ENCODE measurements around the gene GRIA4.

Gene GRIA4

GRCh38 chr11:105857728-105858127 is 247.9 kb downstream of the GRIA4 start:
- ChIA-PET CTCF (no interaction called here), POLR2A (no interaction called here)
- TF ChIP-seq, protein P1, sequence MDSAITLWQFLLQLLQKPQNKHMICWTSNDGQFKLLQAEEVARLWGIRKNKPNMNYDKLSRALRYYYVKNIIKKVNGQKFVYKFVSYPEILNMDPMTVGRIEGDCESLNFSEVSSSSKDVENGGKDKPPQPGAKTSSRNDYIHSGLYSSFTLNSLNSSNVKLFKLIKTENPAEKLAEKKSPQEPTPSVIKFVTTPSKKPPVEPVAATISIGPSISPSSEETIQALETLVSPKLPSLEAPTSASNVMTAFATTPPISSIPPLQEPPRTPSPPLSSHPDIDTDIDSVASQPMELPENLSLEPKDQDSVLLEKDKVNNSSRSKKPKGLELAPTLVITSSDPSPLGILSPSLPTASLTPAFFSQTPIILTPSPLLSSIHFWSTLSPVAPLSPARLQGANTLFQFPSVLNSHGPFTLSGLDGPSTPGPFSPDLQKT (IDR thresholded peaks at IDR 0.05; ENCODE audit: borderline replicate concordance, low read depth, low read length), result no peak
- no peak for TF ChIP-seq ZNF544 (tag by site-specific recombination; IDR thresholded peaks at IDR 0.05)
- TF ChIP-seq ZNF26 (tag by site-specific recombination; IDR thresholded peaks at IDR 0.05), result no peak
- no peak for TF ChIP-seq MYNN (tag by site-specific recombination; IDR thresholded peaks at IDR 0.05; ENCODE audit: borderline replicate concordance)
- TF ChIP-seq ZBTB10 (tag by site-specific recombination; IDR thresholded peaks at IDR 0.05), result no peak
- no peak for TF ChIP-seq ZBTB1 (tag by site-specific recombination; IDR thresholded peaks at IDR 0.05)
- no peak for TF ChIP-seq HOXD13 (CRISPR knock-in tag; IDR thresholded peaks at IDR 0.05; ENCODE audit: borderline replicate concordance)
- no peak for TF ChIP-seq GLI4 (tag by site-specific recombination; IDR thresholded peaks at IDR 0.05)
- no peak for TF ChIP-seq FEZF1 (tag by site-specific recombination; IDR thresholded peaks at IDR 0.05)
- TF ChIP-seq KLF16 (tag by site-specific recombination; IDR thresholded peaks at IDR 0.05), result no peak
- TF ChIP-seq ZNF274 (IDR thresholded peaks at IDR 0.05; ENCODE audit: low read length), result no peak
- TF ChIP-seq ZNF274 (tag by site-specific recombination; IDR thresholded peaks at IDR 0.05; ENCODE audit: borderline replicate concordance), result no peak
- no peak overlapping the region for H3K27ac ChIP-seq (ENCODE audit: extremely low read depth, low read depth, low read length)
- H3K9me3 ChIP-seq (ENCODE audit: control insufficient read depth, insufficient read depth, low read depth, low read length), result no peaks in the 10 kb centered on the region
- no peaks in the 10 kb centered on the region for H3K36me3 ChIP-seq (ENCODE audit: control insufficient read depth in 2 of 2, insufficient read depth in 1 of 2, low read length in 2 of 2)
- no peak overlapping the region for H3K4me3 ChIP-seq (ENCODE audit: low read depth, low read length)
- no peaks in the 10 kb centered on the region for H3K4me1 ChIP-seq (ENCODE audit: control insufficient read depth, insufficient read depth, low read length)

- H3K36me3 ChIP-seq (ENCODE audit: control insufficient read depth in 2 of 2, insufficient read depth in 1 of 2, low read length in 2 of 2), result no peaks in the 10 kb centered on the region
- CTCF ChIA-PET, result interaction anchor here (0.6 to 0.7 kb wide), 2 partner anchors 133 to 784 kb away, joined by 3 to 4 read pairs; no protein-coding TSS in a partner anchor
- H3K4me3 ChIP-seq (ENCODE audit: low read depth, low read length), result no peak overlapping the region
- no peaks in the 10 kb centered on the region for H3K4me1 ChIP-seq (ENCODE audit: control insufficient read depth, insufficient read depth, low read length)
- POLR2A ChIA-PET, result no interaction called here
- no peaks in the 10 kb centered on the region for H3K9me3 ChIP-seq (ENCODE audit: control insufficient read depth, insufficient read depth, low read depth, low read length)
- no peak overlapping the region for H3K27ac ChIP-seq (ENCODE audit: extremely low read depth, low read depth, low read length)
- TF ChIP-seq ZNF530 (tag by site-specific recombination; IDR thresholded peaks at IDR 0.05; ENCODE audit: low read depth) (no peak), ZNF555 (tag by site-specific recombination; conservative IDR thresholded peaks at IDR 0.05) (no peak), ZNF426 (tag by site-specific recombination; IDR thresholded peaks at IDR 0.05) (no peak), REST (tag by site-specific recombination; IDR thresholded peaks at IDR 0.05) (no peak), ZSCAN4 (tag by site-specific recombination; IDR thresholded peaks at IDR 0.05) (no peak), MEIS1 (CRISPR knock-in tag; IDR thresholded peaks at IDR 0.05; ENCODE audit: borderline replicate concordance) (no peak), ZNF169 (tag by site-specific recombination; IDR thresholded peaks at IDR 0.05) (no peak), ZNF548 (tag by site-specific recombination; IDR thresholded peaks at IDR 0.05) (no peak), ZNF501 (tag by site-specific recombination; IDR thresholded peaks at IDR 0.05) (no peak), ATF2 (tag by site-specific recombination; IDR thresholded peaks at IDR 0.05; ENCODE audit: low read depth) (no peak)
Observed at GRCh38 chr11:105858841-105859240, 249.0 kb downstream of the GRIA4 start.

Data from HEK293 (cell line).